Erythroblast (primary cell): ENCODE data around the gene SUSD5.

ENCODE experiments used
- GATA1 ChIP-seq: IDR thresholded peaks from 2 replicates; pipeline ENCODE4 v1.6.1; 2011; ENCODE audit warnings: low read depth, mild to moderate bottlenecking, control low read depth, low read length, moderate library complexity
- POLR2A ChIP-seq: IDR thresholded peaks from 2 replicates; pipeline ENCODE4 v1.6.1; 2011; ENCODE audit warnings: mild to moderate bottlenecking, low read length

DNA sequence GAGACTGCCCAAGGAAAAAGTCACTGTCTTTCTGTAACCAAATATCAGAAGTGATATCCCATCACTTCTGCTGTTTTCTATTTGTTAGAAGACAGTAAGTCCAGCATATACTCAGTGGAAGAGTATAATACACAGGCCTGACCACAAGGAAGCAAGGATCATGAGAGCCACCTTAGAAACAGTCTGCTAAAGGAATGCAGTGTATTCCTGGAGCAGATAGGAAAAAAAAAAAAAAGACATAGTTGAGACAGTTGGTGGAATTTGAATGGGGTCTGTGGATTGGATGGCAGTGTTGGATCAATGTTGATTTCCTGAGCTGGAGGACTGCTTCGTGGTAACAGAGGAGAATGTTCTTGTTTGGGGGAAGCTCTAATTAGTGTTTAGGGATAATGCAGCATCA is 32.1 kb upstream of the SUSD5 start:
- TF ChIP-seq POLR2A (no peak), GATA1 (no peak)
